ENCODE results near the gene MAPK12. TPM values are rescaled to one million over a fixed set of nuclear protein-coding genes. Genes with fewer than 3 reads are reported as not detected.

The MAPK12 gene
- total RNA-seq, 4 donors from 2014 or later, result 12.3 to 32.0 (median 24.1) TPM

- peaks cover 0 to 28% (median 0%) of the 10 kb centered on the region in 3 donors for H3K36me3 ChIP-seq
- H3K27ac ChIP-seq, result peak overlapping the region; percentile 79 to 97 (median 86)
- no peak overlapping the region for H3K4me3 ChIP-seq
- no peaks in the 10 kb centered on the region for H3K9me3 ChIP-seq
- H3K27me3 ChIP-seq, result no peaks in the 10 kb centered on the region
- TF ChIP-seq EP300 (IDR thresholded peaks at IDR 0.05) (no peak), POLR2A (IDR thresholded peaks at IDR 0.05) (no peak), CTCF (IDR thresholded peaks at IDR 0.05) (no peak)
- DNase-seq (ENCODE audit: low spot score in 2 of 2), result no peak
- H3K4me1 ChIP-seq, result peaks cover 8 to 49% (median 42%) of the 10 kb centered on the region in 4 donors
- 16 to 30% methylated on average over 4 of the region's 9 CpGs for WGBS, 2 donors
Measured at GRCh38 chr22:50308986-50309600, 47.6 kb upstream of the MAPK12 start.

GRCh38 chr22:50308597-50308935, 47.1 kb upstream of the MAPK12 start:
- TF ChIP-seq CTCF (IDR thresholded peaks at IDR 0.05), result no peak
- peak in 1 of 2 donors; percentile 41 for TF ChIP-seq EP300 (IDR thresholded peaks at IDR 0.05)
- peak in 1 of 2 donors; percentile 16 for TF ChIP-seq POLR2A (IDR thresholded peaks at IDR 0.05)
- peak; percentile 39 to 62 for DNase-seq (ENCODE audit: low spot score in 2 of 2)
- WGBS, 2 donors, result 12 to 16% methylated on average over 7 of the region's 7 CpGs
- peaks cover 8 to 51% (median 44%) of the 10 kb centered on the region in 4 donors for H3K4me1 ChIP-seq
- no peaks in the 10 kb centered on the region for H3K9me3 ChIP-seq
- H3K4me3 ChIP-seq, result no peak overlapping the region
- H3K27ac ChIP-seq, result peak overlapping the region; percentile 79 to 97 (median 86)
- H3K36me3 ChIP-seq, result peaks cover 0 to 23% (median 0%) of the 10 kb centered on the region in 3 donors
- H3K27me3 ChIP-seq, result no peaks in the 10 kb centered on the region

GRCh38 chr22:50307890-50308596, 46.6 kb upstream of the MAPK12 start:
- Histone ChIP-seq H3K4me3 (peak overlapping the region in 1 of 4 donors; percentile 16), H3K36me3 (peaks cover 0 to 20% (median 0%) of the 10 kb centered on the region in 3 donors), H3K27me3 (no peaks in the 10 kb centered on the region), H3K27ac (peak overlapping the region; percentile 79 to 97 (median 86)), H3K9me3 (no peaks in the 10 kb centered on the region), H3K4me1 (peaks cover 8 to 56% (median 50%) of the 10 kb centered on the region in 4 donors)
- TF ChIP-seq EP300 (IDR thresholded peaks at IDR 0.05) (no peak), CTCF (IDR thresholded peaks at IDR 0.05) (no peak), POLR2A (IDR thresholded peaks at IDR 0.05) (peak in 1 of 2 donors; percentile 42)
- DNase-seq (ENCODE audit: low spot score in 2 of 2), result no peak
- 24 to 31% methylated on average over 12 to 14 of the region's 19 CpGs for WGBS, 2 donors

- TF ChIP-seq POLR2A (IDR thresholded peaks at IDR 0.05) (peak in 1 of 2 donors; percentile 66), CTCF (IDR thresholded peaks at IDR 0.05) (no peak), EP300 (IDR thresholded peaks at IDR 0.05) (peak in 1 of 2 donors; percentile 57)
- WGBS, 2 donors, result 0 to 1% methylated on average over 1 to 29 of the region's 105 CpGs
- peak within 1 kb of the TSS; percentile 86 to 97 (median 89) for H3K27ac ChIP-seq
- peaks cover 0 to 12% (median 0%) of the 10 kb centered on the region in 3 donors for H3K36me3 ChIP-seq
- peaks cover 8 to 66% (median 60%) of the 10 kb centered on the region in 4 donors for H3K4me1 ChIP-seq
- peak within 1 kb of the TSS; percentile 62 to 95 (median 82) for H3K4me3 ChIP-seq
- H3K27me3 ChIP-seq, result no peaks in the 10 kb centered on the region
- no peaks in the 10 kb centered on the region for H3K9me3 ChIP-seq
- peak; percentile 60 to 64 for DNase-seq (ENCODE audit: low spot score in 2 of 2)
Measured at GRCh38 chr22:50306753-50307749, 45.6 kb upstream of the MAPK12 start, which contains the start of gene PLXNB2. Gene PLXNB2 (minus strand): TSS chr22:50307646. CDS start chr22:50290584, 17,062 bp downstream.
